Activated T-cell treated with anti-CD3 and anti-CD28 coated beads, Interleukin-2, amount 50 U/mL, for 4 hours (primary cell): Measurements from ENCODE around the gene RAB6A. TPM values are rescaled to one million over a fixed set of nuclear protein-coding genes. Genes with fewer than 3 reads are reported as not detected.
"Not testable (repeated sequence)": the region's sequence is repeated elsewhere in the genome, so short reads cannot be mapped to it uniquely, and the experiment has no call there.

ENCODE experiments used
- ATAC-seq, 2 donors: fragments of 200-7000 bp; cut with Tn5 transposase; one replicate each; pipeline ENCODE4 v1.10.0; 2021
- DNase-seq: peaks from one replicate; pipeline ENCODE4 v3.0.0-alpha.2; 2020
- H3K27me3 Mint-ChIP-seq: one replicate; pipeline ENCODE4 v1.8.0; 2021; ENCODE audit warnings: low read depth, mixed read lengths
- H3K36me3 Mint-ChIP-seq: one replicate; pipeline ENCODE4 v1.8.0; 2022; ENCODE audit warnings: mixed read lengths; ENCODE audit not compliant: insufficient read depth
- H3K4me1 Mint-ChIP-seq: one replicate; pipeline ENCODE4 v1.8.0; 2021; ENCODE audit warnings: low read depth, mixed read lengths
- H3K4me3 Mint-ChIP-seq: one replicate; pipeline ENCODE4 v1.8.0; 2021; ENCODE audit warnings: mild to moderate bottlenecking, moderate library complexity, mixed read lengths
- H3K9me3 Mint-ChIP-seq: one replicate; pipeline ENCODE4 v1.8.0; 2021; ENCODE audit warnings: mixed read lengths
- total RNA-seq, 3 donors: library from RNA; stranded (reverse); gene quantifications; one replicate each; pipeline ENCODE4 v1.2.1, GENCODE V29; 2021

RAB6A gene
- total RNA-seq, 3 donors from 2014 or later = 53.3 to 62.7 (median 59.5) TPM

DNA sequence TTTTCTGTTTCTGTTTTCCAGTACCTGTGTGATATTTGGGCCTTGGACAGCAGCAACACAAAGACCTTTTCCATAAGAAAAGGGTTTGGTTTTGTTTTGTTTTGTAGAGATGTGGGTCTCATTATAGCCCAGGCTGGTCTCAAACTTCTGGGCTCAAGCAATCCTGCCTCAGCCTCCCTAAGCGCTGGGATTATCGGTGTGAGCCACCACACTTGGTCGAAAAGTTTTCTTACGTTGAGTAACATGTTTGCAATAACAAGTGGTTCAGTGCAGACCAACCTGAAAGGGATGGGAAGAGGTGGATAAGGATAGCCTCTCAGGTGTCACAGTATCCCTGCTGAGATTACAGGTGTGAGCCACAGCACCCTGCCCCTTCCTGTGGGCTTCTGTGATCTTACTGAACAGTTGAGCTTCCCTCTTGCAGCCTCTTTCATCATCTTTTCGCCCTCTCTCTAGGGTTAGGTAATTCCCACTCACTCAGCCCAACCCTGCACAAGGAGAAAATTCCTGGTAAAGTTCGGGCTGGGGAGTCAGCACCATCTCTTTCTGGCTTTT, 23.3 kb upstream of the RAB6A start:
- no peak overlapping the region for H3K4me3 Mint-ChIP-seq

DNA sequence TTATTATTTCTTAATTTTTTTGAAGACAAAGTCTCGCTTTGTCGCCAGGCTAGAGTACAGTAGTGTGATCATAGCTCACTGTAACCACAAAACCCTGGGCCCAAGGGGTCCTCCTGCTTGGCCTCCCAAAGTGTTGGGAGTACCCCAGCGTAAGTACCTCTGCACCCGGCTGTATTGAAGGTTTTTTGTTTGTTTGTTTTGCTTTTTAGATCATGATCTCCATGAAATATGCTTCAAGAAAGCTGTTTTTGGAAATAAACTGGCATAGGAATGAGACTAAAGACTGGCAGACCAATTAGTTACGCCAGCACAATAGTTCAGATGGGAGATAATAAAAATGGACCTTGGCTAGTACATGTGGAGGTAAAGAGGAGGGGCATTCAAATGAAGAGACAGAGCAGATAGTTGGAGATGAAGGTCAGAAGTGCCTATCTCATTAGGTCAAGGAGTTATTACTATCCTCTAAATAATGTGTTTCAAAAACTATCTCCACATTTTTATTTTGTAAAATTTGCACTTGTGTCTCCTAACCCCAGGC, 22.7 kb upstream of the RAB6A start:
- Mint-ChIP-seq H3K4me3 (no peak overlapping the region), H3K36me3 (no peaks in the 10 kb centered on the region), H3K27me3 (no peaks in the 10 kb centered on the region), H3K9me3 (no peaks in the 10 kb centered on the region), H3K4me1 (peaks cover 12% of the 10 kb centered on the region)
- no peak for ATAC-seq
- DNase-seq = no peak

More for the DNA sequence above, 23.3 kb upstream of the RAB6A start:
- Mint-ChIP-seq H3K27me3 (no peaks in the 10 kb centered on the region), H3K36me3 (no peaks in the 10 kb centered on the region), H3K4me1 (peaks cover 14% of the 10 kb centered on the region), H3K9me3 (no peaks in the 10 kb centered on the region)
- no peak for ATAC-seq
- DNase-seq = no peak

DNA sequence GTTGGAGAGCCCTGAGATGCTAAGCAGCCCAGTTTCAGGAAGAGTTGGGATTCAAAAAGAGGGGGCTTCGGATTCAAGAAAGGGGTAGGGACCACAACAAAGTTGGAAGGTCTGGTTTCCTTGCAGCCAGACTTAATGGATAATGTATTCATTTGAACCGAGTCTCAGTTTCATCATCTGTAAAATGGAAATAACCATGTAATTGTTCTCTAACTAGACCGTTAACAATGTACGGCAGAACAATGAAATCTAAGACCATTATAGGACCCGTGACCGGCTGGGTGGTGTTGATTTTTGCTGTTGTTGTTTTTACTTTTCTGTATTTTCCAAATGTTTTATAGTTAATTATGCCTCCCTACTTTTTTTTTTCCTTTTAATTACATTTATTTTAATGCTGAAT, 20.4 kb upstream of the RAB6A start:
- DNase-seq (no peak), ATAC-seq (no peak)
- Mint-ChIP-seq H3K4me1 (peaks cover 5% of the 10 kb centered on the region), H3K27me3 (no peaks in the 10 kb centered on the region), H3K36me3 (no peaks in the 10 kb centered on the region), H3K9me3 (no peaks in the 10 kb centered on the region), H3K4me3 (no peak overlapping the region)

DNA sequence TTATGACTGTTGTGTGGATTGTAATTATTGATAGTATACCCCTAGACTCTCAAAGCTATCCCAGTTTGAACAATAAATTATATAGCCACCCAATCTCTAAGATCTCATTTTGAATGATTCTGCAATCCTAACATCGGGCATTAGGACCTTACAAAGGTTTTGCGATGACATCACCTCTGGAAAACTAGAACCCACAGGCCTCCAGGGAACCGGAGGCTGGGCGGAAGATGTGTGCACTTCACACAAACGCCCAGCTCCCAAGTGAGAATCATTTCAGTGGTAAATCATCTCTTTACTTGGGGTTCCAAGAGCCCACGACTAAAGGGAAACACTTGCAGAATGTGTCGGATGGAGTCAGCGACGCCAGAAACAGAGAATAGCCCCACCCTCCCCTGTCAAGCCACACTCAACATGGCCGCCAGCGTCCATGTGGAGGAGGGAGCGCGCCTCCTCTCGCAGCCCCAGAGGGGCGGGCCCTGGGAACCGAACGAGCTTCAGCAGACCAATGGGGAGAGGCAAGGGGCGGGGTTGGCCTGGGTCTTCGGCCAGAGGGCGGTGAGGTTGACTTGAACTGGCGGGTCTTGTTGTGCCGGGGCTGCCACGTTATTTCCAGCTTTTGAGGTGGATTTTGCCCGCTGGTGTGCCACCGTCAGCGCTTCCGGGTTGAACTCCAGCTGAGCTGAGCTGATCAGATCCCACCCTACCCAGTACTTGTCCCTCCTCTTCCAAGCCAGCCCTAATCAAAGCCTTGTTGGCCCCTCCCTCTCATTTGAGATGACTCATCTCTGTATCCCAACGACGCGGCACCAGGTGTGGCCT, 18.4 kb upstream of the RAB6A start:
- Mint-ChIP-seq H3K27me3 (no peaks in the 10 kb centered on the region), H3K4me3 (peak overlapping the region; percentile 88), H3K36me3 (no peaks in the 10 kb centered on the region), H3K9me3 (no peaks in the 10 kb centered on the region), H3K4me1 (peaks cover 5% of the 10 kb centered on the region)
- ATAC-seq = peak; percentile 99
- peak; percentile 96 for DNase-seq

DNA sequence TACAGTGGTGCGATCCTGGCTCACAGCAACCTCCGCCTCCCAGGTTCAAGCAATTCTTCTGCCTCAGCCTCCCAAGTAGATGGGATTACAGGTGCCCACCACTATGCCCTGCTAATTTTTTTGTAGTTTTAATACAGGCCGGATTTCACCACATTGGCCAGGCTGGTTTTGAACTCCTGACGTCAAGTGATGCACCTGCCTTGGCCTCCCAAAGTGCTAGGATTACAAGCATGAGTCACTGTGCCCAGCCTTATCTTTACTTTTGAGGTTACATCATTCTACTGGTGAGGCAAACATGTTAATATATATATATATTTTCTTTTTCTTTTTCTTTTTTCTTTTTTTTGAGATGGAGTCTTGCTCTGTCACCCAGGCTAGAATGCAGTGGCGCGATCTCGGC, 9.9 kb upstream of the RAB6A start:
- DNase-seq, ATAC-seq, H3K4me1 Mint-ChIP-seq, H3K36me3 Mint-ChIP-seq, H3K9me3 Mint-ChIP-seq, H3K4me3 Mint-ChIP-seq: not testable (repeated sequence)
- peaks cover 18% of the 10 kb centered on the region for H3K27me3 Mint-ChIP-seq

DNA sequence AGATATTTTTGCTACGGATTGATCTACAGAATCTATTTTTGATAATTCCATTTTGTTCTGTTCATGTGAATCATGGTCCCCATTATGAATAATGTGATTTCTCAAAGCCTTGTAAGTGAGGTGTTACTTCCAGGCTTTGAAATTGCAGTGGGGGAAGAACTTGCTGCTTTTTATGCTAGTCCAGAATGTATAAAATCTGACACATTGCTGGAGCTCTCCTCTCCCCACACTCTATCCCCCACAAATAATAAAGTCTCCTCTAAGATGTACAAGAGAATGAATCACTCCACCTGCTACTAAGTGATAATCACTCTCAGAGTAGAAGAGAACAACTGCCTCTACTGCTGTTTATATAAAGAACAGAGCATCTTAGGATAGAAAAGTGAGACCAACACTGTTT, 5.9 kb upstream of the RAB6A start:
- H3K4me1 Mint-ChIP-seq = no peaks in the 10 kb centered on the region
- no peaks in the 10 kb centered on the region for H3K9me3 Mint-ChIP-seq
- DNase-seq (no peak), ATAC-seq (no peak)
- no peaks in the 10 kb centered on the region for H3K36me3 Mint-ChIP-seq
- H3K27me3 Mint-ChIP-seq = peaks cover 18% of the 10 kb centered on the region
- H3K4me3 Mint-ChIP-seq = no peak overlapping the region

DNA sequence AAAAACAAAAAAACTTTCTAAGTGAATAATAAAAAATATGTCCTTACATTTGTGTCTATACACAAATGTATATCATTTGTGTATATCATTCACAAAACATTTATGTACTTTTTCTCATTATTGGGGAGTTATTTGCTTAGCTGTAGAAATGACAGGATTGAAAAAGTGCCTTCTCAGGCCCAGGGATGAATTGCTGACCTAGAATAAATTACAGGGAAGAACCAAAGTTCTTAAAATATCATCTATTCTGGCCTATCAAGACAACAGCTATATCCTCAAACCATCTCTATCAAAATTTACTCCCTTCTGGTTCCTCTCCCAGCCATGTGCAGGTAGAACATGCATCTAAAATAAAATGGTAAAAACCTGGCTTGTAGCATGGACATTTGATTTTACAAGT, 1.9 kb upstream of the RAB6A start:
- H3K36me3 Mint-ChIP-seq = no peaks in the 10 kb centered on the region

DNA sequence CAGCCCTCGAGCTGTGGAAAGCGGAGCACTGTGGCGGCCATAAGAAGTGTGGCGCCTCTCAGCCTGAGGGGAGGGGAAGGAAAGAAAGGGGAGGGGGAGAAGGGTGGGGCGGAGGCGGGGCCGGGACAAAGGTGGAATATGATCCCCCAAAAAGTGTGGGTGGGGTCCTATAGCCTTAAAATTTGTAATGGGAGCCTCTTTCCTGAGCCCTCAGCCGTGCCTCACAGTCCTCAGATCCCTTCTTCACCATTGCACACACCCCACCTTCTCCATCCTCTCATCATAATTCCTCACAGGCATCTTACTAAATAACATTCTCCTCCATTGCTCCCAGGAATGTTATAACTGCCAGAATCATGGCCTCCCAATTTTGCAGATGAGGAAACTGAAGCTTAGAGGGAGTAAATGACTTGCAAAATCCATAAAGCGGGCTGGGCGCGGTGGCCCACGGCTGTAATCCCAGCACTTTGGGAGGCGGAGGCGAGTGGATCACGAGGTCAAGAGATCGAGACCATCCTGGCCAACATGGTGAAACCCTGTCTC, 600 bp upstream of the RAB6A start:
- peak; percentile 4 to 5 for ATAC-seq
- no peak for DNase-seq
- H3K4me3 Mint-ChIP-seq = peak overlapping the region; percentile 91
- peaks cover 2% of the 10 kb centered on the region for H3K36me3 Mint-ChIP-seq
- peaks cover 5% of the 10 kb centered on the region for H3K27me3 Mint-ChIP-seq
- H3K9me3 Mint-ChIP-seq = no peaks in the 10 kb centered on the region
- peaks cover 29% of the 10 kb centered on the region for H3K4me1 Mint-ChIP-seq

More for the DNA sequence above, 1.9 kb upstream of the RAB6A start:
- Mint-ChIP-seq H3K9me3 (no peaks in the 10 kb centered on the region), H3K4me1 (peaks cover 24% of the 10 kb centered on the region), H3K27me3 (peaks cover 15% of the 10 kb centered on the region), H3K4me3 (no peak overlapping the region)
- no peak for DNase-seq
- ATAC-seq = no peak

DNA sequence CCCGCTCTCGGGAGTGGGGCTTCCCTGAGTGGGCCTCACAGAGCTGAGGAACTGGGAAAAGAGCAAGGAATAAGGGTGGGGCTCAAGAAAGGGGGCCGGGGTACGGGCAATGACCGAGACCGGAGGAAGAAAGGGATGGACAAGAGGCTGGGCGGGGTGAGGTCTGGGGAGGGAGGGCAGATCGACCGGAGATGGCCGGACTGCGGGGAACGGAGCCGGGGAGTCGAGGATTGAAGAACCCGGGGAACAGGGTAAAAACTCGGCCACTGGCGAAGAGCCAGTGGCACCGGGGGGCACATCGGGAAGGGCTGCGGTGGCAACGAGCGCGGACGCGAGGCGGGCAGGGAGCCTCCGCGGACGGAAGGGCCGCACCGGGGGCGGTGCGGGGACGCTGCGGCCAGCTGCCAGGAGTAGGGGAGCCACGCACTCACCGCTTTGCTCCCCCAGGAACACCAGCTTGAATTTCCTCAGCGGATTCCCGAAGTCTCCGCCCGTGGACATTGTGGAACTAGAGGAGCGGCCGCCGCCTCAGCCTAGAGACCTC, 667 bp downstream of the RAB6A start:
- Mint-ChIP-seq H3K27me3 (no peaks in the 10 kb centered on the region), H3K36me3 (peaks cover 2% of the 10 kb centered on the region), H3K9me3 (no peaks in the 10 kb centered on the region), H3K4me1 (peaks cover 29% of the 10 kb centered on the region), H3K4me3 (peak overlapping the region; percentile 91)
- ATAC-seq (peak in 1 of 2 donors; percentile 0), DNase-seq (no peak)

DNA sequence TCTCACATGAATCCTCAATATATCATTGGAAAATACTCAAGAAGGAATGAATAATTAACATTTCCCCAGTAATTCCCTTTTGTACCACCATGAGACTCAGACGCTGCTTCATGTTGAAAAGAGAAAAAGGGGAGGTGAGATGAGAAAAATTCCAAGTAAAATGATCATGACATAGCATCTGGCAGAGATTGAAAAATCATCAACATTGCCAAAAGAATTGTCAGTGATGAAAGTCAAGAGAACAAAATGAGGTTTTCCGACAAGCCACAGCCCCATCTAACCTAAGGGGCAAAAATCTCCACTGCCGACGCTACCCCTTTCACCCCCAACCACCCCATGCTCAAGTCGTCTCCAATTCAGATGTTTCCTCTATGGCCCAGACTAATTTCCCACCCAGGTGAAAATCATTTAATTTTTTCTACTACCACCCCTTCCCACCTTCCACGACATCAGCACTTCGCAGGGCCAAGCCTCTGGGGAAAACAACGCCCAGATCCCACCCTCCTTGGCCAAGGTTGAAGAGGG, 1.2 kb downstream of the RAB6A start:
- H3K4me3 Mint-ChIP-seq = peak overlapping the region; percentile 91
- H3K36me3 Mint-ChIP-seq = peaks cover 2% of the 10 kb centered on the region
- no peak for ATAC-seq
- H3K27me3 Mint-ChIP-seq = no peaks in the 10 kb centered on the region
- no peak for DNase-seq
- no peaks in the 10 kb centered on the region for H3K9me3 Mint-ChIP-seq
- peaks cover 29% of the 10 kb centered on the region for H3K4me1 Mint-ChIP-seq

DNA sequence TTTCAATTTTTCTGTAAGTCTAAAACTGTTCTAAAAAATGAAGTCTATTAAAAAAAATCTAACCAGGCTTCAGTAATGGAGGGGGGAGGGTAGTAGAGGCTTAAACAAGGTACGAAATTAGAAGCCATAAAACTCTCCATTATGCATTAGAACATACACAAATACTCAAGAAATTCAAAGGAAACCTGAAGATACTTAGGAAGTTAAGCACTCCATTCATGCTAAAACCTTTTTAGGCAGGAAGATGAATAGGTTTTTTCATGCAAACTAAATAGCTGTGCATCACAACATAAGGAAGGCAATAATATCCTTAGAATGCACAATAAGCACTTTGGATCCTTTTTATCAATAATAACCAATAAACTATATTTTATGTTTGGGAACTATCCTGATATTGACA, 2.4 kb downstream of the RAB6A start:
- no peaks in the 10 kb centered on the region for H3K9me3 Mint-ChIP-seq
- H3K36me3 Mint-ChIP-seq = peaks cover 5% of the 10 kb centered on the region
- H3K4me3 Mint-ChIP-seq = peak overlapping the region; percentile 91
- peaks cover 33% of the 10 kb centered on the region for H3K4me1 Mint-ChIP-seq
- no peaks in the 10 kb centered on the region for H3K27me3 Mint-ChIP-seq
- no peak for ATAC-seq
- no peak for DNase-seq

DNA sequence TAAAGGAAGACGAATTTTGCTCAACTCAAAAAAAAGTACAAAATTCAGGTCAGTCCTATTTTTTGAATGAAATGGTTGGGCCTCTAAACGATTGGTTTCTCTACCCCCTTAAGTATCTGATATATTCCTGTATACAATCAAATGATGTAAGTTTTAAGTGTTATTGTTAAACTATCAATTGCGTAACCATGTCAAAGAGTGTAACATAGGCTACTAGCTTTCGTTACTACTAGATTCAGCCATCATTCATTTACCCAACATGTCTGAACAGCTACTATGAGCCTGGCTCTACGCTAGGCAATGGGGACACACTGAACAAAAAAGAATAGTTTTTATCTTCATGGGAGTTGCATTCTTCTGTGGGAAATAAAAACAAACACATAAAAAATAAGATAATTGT, 3.3 kb downstream of the RAB6A start:
- peaks cover 36% of the 10 kb centered on the region for H3K4me1 Mint-ChIP-seq
- H3K9me3 Mint-ChIP-seq = no peaks in the 10 kb centered on the region
- H3K4me3 Mint-ChIP-seq = no peak overlapping the region
- ATAC-seq (no peak), DNase-seq (no peak)
- no peaks in the 10 kb centered on the region for H3K27me3 Mint-ChIP-seq
- H3K36me3 Mint-ChIP-seq = peaks cover 5% of the 10 kb centered on the region

DNA sequence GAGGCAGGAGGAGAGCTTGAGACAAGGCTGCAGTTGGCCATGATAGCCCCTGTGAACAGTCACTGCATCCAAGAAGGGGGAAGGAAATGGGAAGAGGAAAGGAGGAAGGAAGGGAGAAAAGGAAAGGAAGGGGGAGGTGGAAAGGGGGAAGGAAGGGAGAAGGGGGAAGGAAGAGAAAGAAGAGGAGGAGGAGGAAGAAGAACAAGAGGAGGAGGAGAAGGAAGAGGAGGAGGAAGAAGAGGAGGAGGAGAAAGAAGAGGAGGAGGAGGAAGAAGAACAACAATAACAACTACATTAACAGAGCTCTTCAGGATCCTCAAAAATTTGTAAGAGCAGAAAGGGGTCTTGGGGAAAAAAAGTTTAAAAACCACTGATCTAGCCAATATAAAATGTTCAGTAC, 5.2 kb downstream of the RAB6A start:
- H3K36me3 Mint-ChIP-seq = peaks cover 8% of the 10 kb centered on the region
- ATAC-seq (no peak), DNase-seq (no peak)
- H3K27me3 Mint-ChIP-seq = no peaks in the 10 kb centered on the region
- H3K4me1 Mint-ChIP-seq = peaks cover 49% of the 10 kb centered on the region
- no peak overlapping the region for H3K4me3 Mint-ChIP-seq
- H3K9me3 Mint-ChIP-seq = no peaks in the 10 kb centered on the region

DNA sequence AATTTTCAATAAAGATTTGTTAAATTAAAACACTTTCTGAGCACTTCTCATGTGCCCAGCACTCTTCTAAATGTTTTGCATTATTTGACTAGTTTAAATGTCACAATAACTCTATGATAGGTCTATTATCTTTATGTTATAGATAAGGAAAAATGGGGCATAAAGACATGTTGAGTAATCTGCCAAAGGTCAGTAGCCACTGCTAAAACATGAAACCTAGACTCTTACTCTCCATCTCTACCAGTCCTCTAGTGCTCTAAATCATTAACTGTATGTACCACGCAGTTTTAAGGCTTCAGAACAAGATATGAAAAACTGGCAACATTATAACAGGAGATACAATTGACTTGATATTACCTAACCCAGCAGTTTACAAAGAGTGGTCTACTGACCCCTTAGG, 6.9 kb downstream of the RAB6A start:
- DNase-seq = no peak
- no peak for ATAC-seq
- no peaks in the 10 kb centered on the region for H3K9me3 Mint-ChIP-seq
- peaks cover 8% of the 10 kb centered on the region for H3K36me3 Mint-ChIP-seq
- no peaks in the 10 kb centered on the region for H3K27me3 Mint-ChIP-seq
- no peak overlapping the region for H3K4me3 Mint-ChIP-seq
- peaks cover 49% of the 10 kb centered on the region for H3K4me1 Mint-ChIP-seq
